GM21423 (cell line): Measurements from ENCODE around the gene PRKCQ.

Experiments
- ATAC-seq: cut with Tn5 transposase; IDR thresholded peaks from one replicate; pipeline ENCODE4 v1.9.1; 2021; ENCODE audit warnings: mild to moderate bottlenecking, moderate library complexity; ENCODE audit not compliant: unreplicated experiment

Gene PRKCQ

GRCh38 chr10:6528198-6528950 is 51.7 kb downstream of the PRKCQ start:
- no peak for ATAC-seq

- ATAC-seq: no peak
Measured at GRCh38 chr10:6525599-6526165, 54.4 kb downstream of the PRKCQ start.

GRCh38 chr10:6522230-6522629 is 57.8 kb downstream of the PRKCQ start:
- ATAC-seq: no peak

- no peak for ATAC-seq
Measured at GRCh38 chr10:6520138-6520537, 59.9 kb downstream of the PRKCQ start.

GRCh38 chr10:6518791-6519429 is 61.2 kb downstream of the PRKCQ start:
- ATAC-seq: no peak

- no peak for ATAC-seq
Measured at GRCh38 chr10:6516929-6517284, 63.2 kb downstream of the PRKCQ start.

GRCh38 chr10:6516281-6516928 is 63.7 kb downstream of the PRKCQ start:
- no peak for ATAC-seq

- no peak for ATAC-seq
Measured at GRCh38 chr10:6514844-6515780, 65.0 kb downstream of the PRKCQ start.

- ATAC-seq: no peak
Measured at GRCh38 chr10:6514180-6514579, 65.9 kb downstream of the PRKCQ start.

- no peak for ATAC-seq
Measured at GRCh38 chr10:6513476-6513875, 66.6 kb downstream of the PRKCQ start.

GRCh38 chr10:6512182-6512581 is 67.9 kb downstream of the PRKCQ start:
- ATAC-seq: no peak

GRCh38 chr10:6511347-6511746 is 68.7 kb downstream of the PRKCQ start:
- ATAC-seq: no peak

GRCh38 chr10:6507311-6507710 is 72.8 kb downstream of the PRKCQ start:
- peak; percentile 87 for ATAC-seq

- no peak for ATAC-seq
Measured at GRCh38 chr10:6505300-6505699, 74.8 kb downstream of the PRKCQ start.

GRCh38 chr10:6504296-6504695 is 75.8 kb downstream of the PRKCQ start:
- ATAC-seq: no peak

- ATAC-seq: no peak
Measured at GRCh38 chr10:6503171-6503570, 76.9 kb downstream of the PRKCQ start.

- no peak for ATAC-seq
Measured at GRCh38 chr10:6501931-6502330, 78.1 kb downstream of the PRKCQ start.

- ATAC-seq: no peak
Measured at GRCh38 chr10:6499974-6500373, 80.1 kb downstream of the PRKCQ start.

GRCh38 chr10:6498771-6499170 is 81.3 kb downstream of the PRKCQ start:
- ATAC-seq: no peak

- ATAC-seq: no peak
Measured at GRCh38 chr10:6497620-6498019, 82.5 kb downstream of the PRKCQ start.
